ENCODE measurements around the gene PAF1. TPM values are rescaled to one million over a fixed set of nuclear protein-coding genes. Genes with fewer than 3 reads are reported as not detected.

Gene PAF1
- total RNA-seq, 1 donor from 2014 or later = 63.4 TPM

DNA sequence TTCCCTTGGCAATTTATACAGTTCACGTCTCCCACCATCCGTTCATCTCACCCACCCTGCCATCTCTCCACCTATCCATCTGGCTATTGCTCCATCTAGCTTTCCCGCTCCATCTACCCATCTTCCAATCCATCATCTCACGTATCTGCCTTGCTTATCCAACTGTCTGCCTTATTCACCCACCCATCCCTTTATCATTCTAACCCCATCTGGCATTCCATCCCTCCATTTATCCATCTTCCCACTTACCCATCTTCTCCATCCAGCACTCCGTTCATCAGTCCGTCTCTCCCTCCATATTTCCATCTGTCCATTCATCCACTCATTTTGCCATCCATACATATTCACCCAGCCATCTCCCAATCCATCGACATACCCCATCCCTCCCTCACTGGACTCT, 34.8 kb upstream of the PAF1 start:
- no peak for TF ChIP-seq CTCF (conservative IDR thresholded peaks at IDR 0.05; ENCODE audit: low read depth, low read length)
- DNase-seq (ENCODE audit: low read depth) = no peak
- no peak overlapping the region for H3K4me3 ChIP-seq (ENCODE audit: low read depth, low read length)

DNA sequence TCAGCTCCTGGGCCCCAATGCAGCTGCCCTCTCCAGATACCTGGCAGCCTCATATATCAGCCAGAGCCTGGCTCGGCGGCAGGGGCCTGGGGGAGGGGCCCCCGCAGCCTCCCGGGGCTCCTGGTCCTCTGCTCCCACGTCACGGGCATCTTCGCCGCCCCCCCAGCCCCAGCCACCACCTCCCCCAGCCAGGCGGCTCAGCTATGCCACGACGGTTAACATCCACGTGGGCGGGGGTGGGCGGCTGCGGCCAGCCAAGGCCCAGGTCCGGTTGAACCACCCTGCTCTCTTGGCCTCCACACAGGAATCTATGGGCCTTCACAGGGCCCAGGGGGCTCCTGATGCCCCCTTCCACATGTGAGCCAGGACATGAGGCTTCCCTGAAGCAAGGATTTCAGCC, 34.0 kb upstream of the PAF1 start:
- H3K4me3 ChIP-seq (ENCODE audit: low read depth, low read length) = no peak overlapping the region
- DNase-seq (ENCODE audit: low read depth) = no peak
- no peak for TF ChIP-seq CTCF (conservative IDR thresholded peaks at IDR 0.05; ENCODE audit: low read depth, low read length)

GRCh38 chr19:39423258-39424086, 32.6 kb upstream of the PAF1 start:
- no peak overlapping the region for H3K4me3 ChIP-seq (ENCODE audit: low read depth, low read length)
- TF ChIP-seq CTCF (conservative IDR thresholded peaks at IDR 0.05; ENCODE audit: low read depth, low read length) = no peak
- no peak for DNase-seq (ENCODE audit: low read depth)

GRCh38 chr19:39422020-39422419, 31.1 kb upstream of the PAF1 start:
- TF ChIP-seq CTCF (conservative IDR thresholded peaks at IDR 0.05; ENCODE audit: low read depth, low read length) = no peak
- H3K4me3 ChIP-seq (ENCODE audit: low read depth, low read length) = no peak overlapping the region
- no peak for DNase-seq (ENCODE audit: low read depth)

DNA sequence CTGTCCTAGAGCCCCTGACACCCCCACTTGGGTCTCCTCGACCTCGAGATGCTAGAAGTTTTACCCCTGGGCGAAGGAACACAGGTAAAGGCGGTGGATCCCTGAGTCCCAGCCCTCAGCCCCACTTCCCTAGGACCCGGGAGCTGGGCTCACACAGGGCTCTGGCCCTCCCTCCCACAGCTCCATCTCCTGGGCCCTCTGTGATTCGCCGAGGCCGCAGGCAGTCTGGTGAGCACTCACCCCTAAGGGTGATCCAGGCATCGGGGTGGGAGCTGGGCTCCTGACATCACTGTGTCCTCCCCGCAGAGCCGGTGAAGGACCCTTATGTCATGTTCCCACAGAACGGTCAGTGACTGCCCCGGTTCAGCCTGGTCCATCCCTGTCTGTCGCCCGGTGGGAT, 29.9 kb upstream of the PAF1 start:
- TF ChIP-seq CTCF (conservative IDR thresholded peaks at IDR 0.05; ENCODE audit: low read depth, low read length) = no peak
- DNase-seq (ENCODE audit: low read depth) = no peak
- no peak overlapping the region for H3K4me3 ChIP-seq (ENCODE audit: low read depth, low read length)

DNA sequence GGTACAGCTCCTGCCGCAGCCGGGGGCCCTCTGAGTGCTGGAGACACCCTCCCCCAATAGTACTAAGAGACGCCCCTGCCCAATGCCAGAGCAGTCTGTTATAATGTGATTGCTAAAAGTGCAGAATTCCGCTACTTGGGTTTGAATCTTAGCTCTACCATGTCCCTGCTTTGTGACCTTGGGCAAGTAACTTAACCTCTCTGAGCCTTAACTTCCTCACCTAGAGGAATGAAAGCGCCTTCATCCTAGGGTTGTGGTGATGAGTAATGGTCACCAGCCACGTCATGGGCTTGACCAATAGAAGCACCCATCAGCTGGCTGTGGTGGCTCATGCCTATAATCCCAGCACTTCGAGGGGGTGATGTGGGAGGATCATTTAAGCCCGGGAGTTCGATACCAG, 28.1 kb upstream of the PAF1 start:
- no peak overlapping the region for H3K4me3 ChIP-seq (ENCODE audit: low read depth, low read length)
- TF ChIP-seq CTCF (conservative IDR thresholded peaks at IDR 0.05; ENCODE audit: low read depth, low read length) = no peak

More for the DNA sequence above, 28.1 kb upstream of the PAF1 start:
- DNase-seq (ENCODE audit: low read depth) = no peak

Measured in epithelial cell of proximal tubule (primary cell).